GM10847 (cell line): Measurements from ENCODE around the gene CXCR6.

Source experiments
- POLR2A ChIP-seq: IDR thresholded peaks from 2 replicates; pipeline ENCODE4 v1.6.1; 2011; ENCODE audit not compliant: insufficient read length; ENCODE audit errors: extremely low read depth

The CXCR6 gene

GRCh38 chr3:45997942-45998341 is 54.7 kb downstream of the CXCR6 start:
- TF ChIP-seq POLR2A = no peak
